Neutrophil (primary cell): ENCODE results near the gene TTYH3.

ENCODE experiments used
- H3K27ac ChIP-seq: fragments of 200-600 bp; sonication (generic); 2 replicates; pipeline ENCODE4 v1.5.1; 2016; ENCODE audit warnings: mild to moderate bottlenecking, moderate library complexity
- H3K27me3 ChIP-seq: fragments of 200-600 bp; sonication (generic); 2 replicates; pipeline ENCODE4 v1.6.0; 2016; ENCODE audit warnings: mild to moderate bottlenecking
- H3K36me3 ChIP-seq: fragments of 200-600 bp; sonication (generic); 2 replicates; pipeline ENCODE4 v1.5.1; 2017
- H3K4me1 ChIP-seq, 2 experiments: fragments of 200-600 bp in 1 of 2; sonication (generic) in 1 of 2; 1 replicate in 1 of 2; 2 replicates in 1 of 2; pipeline versions ENCODE4 v1.5.1 to v1.6.1; 2013 to 2016; ENCODE audit warnings: low read depth in 1 of 2, low read length in 1 of 2, mild to moderate bottlenecking in 1 of 2, moderate library complexity in 1 of 2; ENCODE audit not compliant: control insufficient read depth in 1 of 2, insufficient read depth in 1 of 2
- H3K4me3 ChIP-seq, 2 experiments: fragments of 200-600 bp in 1 of 2; sonication (generic) in 1 of 2; 1 replicate in 1 of 2; 2 replicates in 1 of 2; pipeline ENCODE4 v1.5.1; 2013 to 2016; ENCODE audit warnings: low read depth in 1 of 2, low read length in 1 of 2, mild to moderate bottlenecking in 1 of 2, moderate library complexity in 1 of 2
- H3K9me3 ChIP-seq: fragments of 200-600 bp; sonication (generic); 2 replicates; pipeline ENCODE4 v1.5.1; 2016
- TF ChIP-seq, protein P1 (sequence below): fragments of 200-600 bp; sonication (generic); IDR thresholded peaks from 2 replicates; pipeline ENCODE4 v1.5.1; 2016; ENCODE audit warnings: antibody characterized with exemption

The TTYH3 gene

DNA sequence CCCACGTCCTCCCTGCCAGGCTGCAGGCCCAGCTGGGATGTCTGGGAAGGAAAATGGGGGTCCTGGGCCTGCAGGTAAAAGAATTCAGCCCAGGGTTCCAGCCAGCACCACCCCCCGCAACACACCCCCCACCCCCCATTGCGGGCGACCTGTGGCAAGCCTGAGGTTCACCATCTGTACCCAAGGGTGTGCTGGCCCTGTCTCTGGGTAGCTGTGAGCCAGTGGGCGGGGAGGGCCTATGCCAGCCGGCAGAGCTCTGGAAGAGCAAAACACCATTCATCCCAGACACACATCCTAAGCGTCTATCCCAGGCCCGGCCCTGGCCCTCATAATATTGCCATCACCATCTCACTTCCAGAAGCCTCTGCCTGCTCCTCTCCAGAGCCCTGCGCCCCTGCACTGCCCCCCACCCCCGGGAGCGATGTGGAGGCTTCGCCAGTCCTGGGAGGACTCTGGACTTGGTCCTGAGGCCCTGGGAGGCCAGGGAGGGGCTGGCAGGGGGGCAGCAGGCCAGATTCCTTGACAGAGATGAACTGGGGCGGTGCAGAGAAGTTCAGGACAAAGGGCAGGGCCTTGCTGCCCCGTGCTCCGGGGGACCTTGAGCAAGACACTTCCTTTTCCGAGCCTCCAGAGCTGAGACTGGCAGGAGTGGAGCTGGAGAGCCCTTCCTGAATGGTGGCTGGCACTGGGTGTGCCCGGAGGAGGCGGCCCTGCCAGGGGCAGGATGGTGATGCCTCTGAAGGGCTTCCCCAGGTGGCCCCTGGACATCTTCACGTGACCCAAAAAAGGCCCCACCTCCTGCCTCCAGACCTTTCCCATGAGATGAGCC is 8.7 kb upstream of the TTYH3 start:
- Histone ChIP-seq H3K36me3 (no peaks in the 10 kb centered on the region), H3K4me1 (peaks cover 11 to 15% of the 10 kb centered on the region in 2 experiments), H3K27ac (no peak overlapping the region), H3K27me3 (no peaks in the 10 kb centered on the region), H3K4me3 (no peak overlapping the region), H3K9me3 (no peaks in the 10 kb centered on the region)
- TF ChIP-seq, protein P1, sequence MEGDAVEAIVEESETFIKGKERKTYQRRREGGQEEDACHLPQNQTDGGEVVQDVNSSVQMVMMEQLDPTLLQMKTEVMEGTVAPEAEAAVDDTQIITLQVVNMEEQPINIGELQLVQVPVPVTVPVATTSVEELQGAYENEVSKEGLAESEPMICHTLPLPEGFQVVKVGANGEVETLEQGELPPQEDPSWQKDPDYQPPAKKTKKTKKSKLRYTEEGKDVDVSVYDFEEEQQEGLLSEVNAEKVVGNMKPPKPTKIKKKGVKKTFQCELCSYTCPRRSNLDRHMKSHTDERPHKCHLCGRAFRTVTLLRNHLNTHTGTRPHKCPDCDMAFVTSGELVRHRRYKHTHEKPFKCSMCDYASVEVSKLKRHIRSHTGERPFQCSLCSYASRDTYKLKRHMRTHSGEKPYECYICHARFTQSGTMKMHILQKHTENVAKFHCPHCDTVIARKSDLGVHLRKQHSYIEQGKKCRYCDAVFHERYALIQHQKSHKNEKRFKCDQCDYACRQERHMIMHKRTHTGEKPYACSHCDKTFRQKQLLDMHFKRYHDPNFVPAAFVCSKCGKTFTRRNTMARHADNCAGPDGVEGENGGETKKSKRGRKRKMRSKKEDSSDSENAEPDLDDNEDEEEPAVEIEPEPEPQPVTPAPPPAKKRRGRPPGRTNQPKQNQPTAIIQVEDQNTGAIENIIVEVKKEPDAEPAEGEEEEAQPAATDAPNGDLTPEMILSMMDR, result no peak

DNA sequence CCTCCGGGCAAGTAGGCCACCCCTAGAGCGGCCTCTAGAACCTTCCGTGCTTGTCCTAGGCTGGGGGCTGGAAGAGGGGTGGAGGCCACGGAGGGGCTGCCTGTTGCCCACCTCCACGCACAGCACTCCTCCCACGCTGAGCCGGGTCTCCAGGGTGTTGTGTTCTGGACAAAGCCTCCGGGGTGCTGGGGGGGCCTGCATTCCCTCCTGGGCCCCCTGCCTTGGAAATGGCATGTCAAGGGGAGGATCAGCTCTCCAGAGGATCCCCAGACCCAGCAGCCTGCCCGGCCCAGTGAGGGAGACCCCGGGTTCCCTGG is 8.1 kb upstream of the TTYH3 start:
- H3K36me3 ChIP-seq, result no peaks in the 10 kb centered on the region
- no peak overlapping the region for H3K27ac ChIP-seq
- no peak overlapping the region for H3K4me3 ChIP-seq
- peaks cover 11 to 15% of the 10 kb centered on the region in 2 experiments for H3K4me1 ChIP-seq
- TF ChIP-seq, protein P1, result no peak
- no peaks in the 10 kb centered on the region for H3K27me3 ChIP-seq
- no peaks in the 10 kb centered on the region for H3K9me3 ChIP-seq

DNA sequence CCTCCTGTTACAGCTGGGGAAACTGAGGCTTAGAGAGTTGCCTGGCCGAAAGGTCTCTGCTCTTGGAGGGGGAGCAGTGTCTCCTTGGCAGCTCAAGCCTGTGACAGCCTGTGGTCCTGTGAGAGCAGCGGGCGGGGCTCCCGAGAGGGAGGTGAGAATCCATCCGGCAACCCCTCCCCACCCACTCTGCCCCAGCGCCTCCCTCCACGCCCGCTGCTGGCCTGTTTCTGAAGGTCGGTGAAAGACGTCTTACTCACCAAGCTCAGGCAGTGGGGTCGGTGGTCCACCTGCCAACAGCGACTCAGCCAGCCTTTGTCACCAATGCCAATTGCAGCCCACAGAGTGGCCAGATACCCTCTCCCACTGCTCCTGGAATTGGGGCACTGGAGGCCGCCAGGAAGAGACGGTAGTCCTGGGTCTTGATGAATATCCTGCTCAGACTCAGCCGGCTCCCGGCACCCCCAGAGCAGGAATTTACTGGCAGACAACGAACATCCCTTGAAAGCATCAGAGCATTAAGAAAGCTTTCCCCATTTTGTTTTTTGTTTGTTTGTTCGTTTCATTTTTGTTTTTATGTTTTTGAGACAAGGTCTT is 7.4 kb upstream of the TTYH3 start:
- no peaks in the 10 kb centered on the region for H3K9me3 ChIP-seq
- H3K27me3 ChIP-seq, result peaks cover 1% of the 10 kb centered on the region
- no peak overlapping the region for H3K27ac ChIP-seq
- TF ChIP-seq, protein P1, result no peak
- H3K4me1 ChIP-seq, result peaks cover 11 to 15% of the 10 kb centered on the region in 2 experiments
- no peak overlapping the region for H3K4me3 ChIP-seq
- H3K36me3 ChIP-seq, result no peaks in the 10 kb centered on the region

DNA sequence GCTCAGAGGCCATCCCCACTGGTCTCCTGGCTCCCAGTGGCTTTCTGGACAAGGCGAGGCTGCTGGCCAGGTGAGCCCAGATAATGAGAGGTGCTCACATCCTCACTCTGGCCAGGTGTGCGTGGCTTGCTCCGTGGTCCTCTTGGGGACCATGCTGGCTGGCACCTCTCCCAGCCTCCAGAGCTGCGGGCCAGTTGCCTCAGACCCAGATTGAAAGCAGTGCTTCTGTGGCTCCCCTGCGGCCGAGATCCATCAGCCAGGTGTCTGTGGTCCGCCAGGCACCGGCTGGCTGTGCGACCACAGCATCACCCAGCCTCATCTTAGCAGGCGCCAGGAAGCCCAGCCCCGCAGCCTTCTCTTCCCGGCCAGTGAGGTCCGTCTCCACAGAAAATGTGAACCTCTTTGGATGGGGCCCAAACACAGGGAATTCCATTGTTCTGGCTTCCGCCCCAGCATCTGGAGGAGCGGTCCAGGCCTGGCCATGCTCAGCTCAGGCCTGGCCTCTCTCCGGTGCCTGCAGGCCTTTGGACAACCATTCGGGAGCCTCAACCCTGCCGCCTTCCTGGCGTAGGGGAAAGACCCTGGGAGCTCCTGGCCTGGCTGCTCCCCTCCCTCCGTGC is 5.2 kb upstream of the TTYH3 start:
- TF ChIP-seq, protein P1, result no peak
- Histone ChIP-seq H3K4me3 (no peak overlapping the region), H3K4me1 (peaks cover 11 to 21% of the 10 kb centered on the region in 2 experiments), H3K27ac (no peak overlapping the region), H3K9me3 (no peaks in the 10 kb centered on the region), H3K27me3 (peaks cover 4% of the 10 kb centered on the region), H3K36me3 (no peaks in the 10 kb centered on the region)

GRCh38 chr7:2627258-2628129 is 4.3 kb upstream of the TTYH3 start:
- Histone ChIP-seq H3K4me3 (no peak overlapping the region), H3K27me3 (peaks cover 8% of the 10 kb centered on the region), H3K27ac (no peak overlapping the region), H3K36me3 (no peaks in the 10 kb centered on the region), H3K4me1 (peaks cover 15 to 25% of the 10 kb centered on the region in 2 experiments), H3K9me3 (no peaks in the 10 kb centered on the region)
- TF ChIP-seq, protein P1, result no peak
